ENCODE results near the gene CTSE. TPM values are rescaled to one million over a fixed set of nuclear protein-coding genes. Genes with fewer than 3 reads are reported as not detected.

CTSE gene
- total RNA-seq, 2 donors from 2014 or later: not detected

DNA sequence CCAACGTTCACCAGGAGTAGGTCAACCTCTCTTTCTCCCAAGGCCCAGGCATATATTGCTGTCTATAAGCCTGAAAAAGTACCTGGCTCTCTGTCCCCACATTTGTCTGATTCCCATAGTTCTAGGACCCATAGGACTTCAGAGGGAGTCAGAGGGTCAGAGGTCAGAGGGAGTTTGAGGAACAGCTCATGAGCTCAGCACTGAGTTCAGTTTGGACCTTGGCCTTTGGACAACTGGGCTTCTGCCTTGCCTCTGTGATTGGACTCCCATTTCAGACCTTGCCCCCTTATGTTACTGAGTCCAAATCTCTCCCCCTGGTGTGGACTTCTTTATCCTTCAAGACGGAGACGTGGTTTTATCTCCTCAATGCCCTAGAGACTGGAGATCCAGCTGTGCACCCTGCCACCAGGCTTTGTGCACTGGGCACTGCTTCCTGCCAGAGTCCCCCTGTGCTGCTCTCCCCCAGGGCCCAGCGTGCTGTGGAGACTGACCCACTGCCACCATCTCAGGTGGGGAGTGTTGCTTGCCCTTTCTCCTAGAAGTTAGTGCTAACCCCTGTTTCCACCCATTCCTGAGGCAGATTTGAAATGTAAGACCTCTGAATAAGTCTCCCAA lies 3.2 kb downstream of the CTSE start:
- 96% methylated on average over 4 of the region's 4 CpGs for WGBS
- intact Hi-C loops (cut with DNase I): no loop called here
- DNase-seq (ENCODE audit: low spot score): no peak
- TF ChIP-seq, protein P1, sequence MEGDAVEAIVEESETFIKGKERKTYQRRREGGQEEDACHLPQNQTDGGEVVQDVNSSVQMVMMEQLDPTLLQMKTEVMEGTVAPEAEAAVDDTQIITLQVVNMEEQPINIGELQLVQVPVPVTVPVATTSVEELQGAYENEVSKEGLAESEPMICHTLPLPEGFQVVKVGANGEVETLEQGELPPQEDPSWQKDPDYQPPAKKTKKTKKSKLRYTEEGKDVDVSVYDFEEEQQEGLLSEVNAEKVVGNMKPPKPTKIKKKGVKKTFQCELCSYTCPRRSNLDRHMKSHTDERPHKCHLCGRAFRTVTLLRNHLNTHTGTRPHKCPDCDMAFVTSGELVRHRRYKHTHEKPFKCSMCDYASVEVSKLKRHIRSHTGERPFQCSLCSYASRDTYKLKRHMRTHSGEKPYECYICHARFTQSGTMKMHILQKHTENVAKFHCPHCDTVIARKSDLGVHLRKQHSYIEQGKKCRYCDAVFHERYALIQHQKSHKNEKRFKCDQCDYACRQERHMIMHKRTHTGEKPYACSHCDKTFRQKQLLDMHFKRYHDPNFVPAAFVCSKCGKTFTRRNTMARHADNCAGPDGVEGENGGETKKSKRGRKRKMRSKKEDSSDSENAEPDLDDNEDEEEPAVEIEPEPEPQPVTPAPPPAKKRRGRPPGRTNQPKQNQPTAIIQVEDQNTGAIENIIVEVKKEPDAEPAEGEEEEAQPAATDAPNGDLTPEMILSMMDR (IDR thresholded peaks at IDR 0.05): no peak
- no peak for TF ChIP-seq POLR2A (IDR thresholded peaks at IDR 0.05)
- TF ChIP-seq POLR2AphosphoS5 (IDR thresholded peaks at IDR 0.05): no peak
- Histone ChIP-seq H3K9me3 (no peaks in the 10 kb centered on the region), H3K36me3 (no peaks in the 10 kb centered on the region), H3K4me1 (replicated peaks) (no peaks in the 10 kb centered on the region), H3K27me3 (replicated peaks; ENCODE audit: insufficient read depth) (no peaks in the 10 kb centered on the region), H3K4me3 (no peak overlapping the region), H3K27ac (no peak overlapping the region)

DNA sequence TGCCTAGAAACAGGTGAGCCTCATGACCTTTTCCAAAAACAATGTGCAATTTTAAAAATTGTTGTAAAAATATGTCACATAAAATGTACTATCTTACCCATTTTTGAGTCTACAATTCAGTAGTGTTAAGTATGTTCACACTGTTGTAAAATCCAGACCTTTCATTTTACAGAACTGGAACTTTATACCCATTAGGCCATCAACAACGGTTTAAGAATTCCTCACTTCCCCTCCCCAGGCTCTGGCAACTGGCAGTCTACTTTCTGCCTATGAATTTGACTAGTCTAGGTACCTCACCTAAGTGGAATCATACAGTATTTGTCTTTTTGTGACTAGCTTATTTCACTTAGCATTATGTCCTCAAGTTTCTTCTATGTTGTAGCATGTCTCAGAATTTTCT lies 8.6 kb downstream of the CTSE start:
- Histone ChIP-seq H3K4me3 (no peak overlapping the region), H3K36me3 (no peaks in the 10 kb centered on the region), H3K27ac (no peak overlapping the region), H3K9me3 (no peaks in the 10 kb centered on the region), H3K27me3 (replicated peaks; ENCODE audit: insufficient read depth) (no peaks in the 10 kb centered on the region), H3K4me1 (replicated peaks) (no peaks in the 10 kb centered on the region)
- TF ChIP-seq, protein P1 (IDR thresholded peaks at IDR 0.05): no peak
- WGBS: 72% methylated on average over 1 of the region's 1 CpG
- intact Hi-C loops (cut with DNase I): no loop called here
- no peak for DNase-seq (ENCODE audit: low spot score)

DNA sequence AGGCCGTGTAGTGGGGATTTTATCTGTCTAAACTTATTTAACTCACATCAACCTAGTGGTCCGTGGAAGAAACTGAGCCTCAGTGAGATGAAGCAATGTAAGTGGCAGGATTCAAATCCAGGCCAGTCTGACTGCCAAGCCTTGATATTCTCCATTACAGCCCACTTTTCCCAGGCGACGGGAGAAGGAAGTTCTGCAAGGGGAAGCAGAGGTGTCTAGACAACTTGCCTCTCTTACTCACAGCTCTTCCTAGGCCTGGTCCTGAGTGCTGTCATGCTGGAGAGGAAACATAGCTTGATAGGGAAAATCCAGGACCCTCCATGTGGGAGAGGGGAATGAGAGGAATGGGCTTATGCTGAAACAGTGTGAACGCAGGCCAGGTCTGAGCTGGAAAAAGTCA lies 9.1 kb downstream of the CTSE start:
- no peaks in the 10 kb centered on the region for H3K9me3 ChIP-seq
- no peak overlapping the region for H3K27ac ChIP-seq
- H3K27me3 ChIP-seq (replicated peaks; ENCODE audit: insufficient read depth): no peaks in the 10 kb centered on the region
- TF ChIP-seq POLR2A (IDR thresholded peaks at IDR 0.05) (no peak), POLR2AphosphoS5 (IDR thresholded peaks at IDR 0.05) (no peak)
- TF ChIP-seq, protein P1 (IDR thresholded peaks at IDR 0.05): no peak
- 85% methylated on average over 5 of the region's 5 CpGs for WGBS
- no peaks in the 10 kb centered on the region for H3K36me3 ChIP-seq
- DNase-seq (ENCODE audit: low spot score): no peak
- no peak overlapping the region for H3K4me3 ChIP-seq
- H3K4me1 ChIP-seq (replicated peaks): no peaks in the 10 kb centered on the region
- intact Hi-C loops (cut with DNase I): no loop called here

DNA sequence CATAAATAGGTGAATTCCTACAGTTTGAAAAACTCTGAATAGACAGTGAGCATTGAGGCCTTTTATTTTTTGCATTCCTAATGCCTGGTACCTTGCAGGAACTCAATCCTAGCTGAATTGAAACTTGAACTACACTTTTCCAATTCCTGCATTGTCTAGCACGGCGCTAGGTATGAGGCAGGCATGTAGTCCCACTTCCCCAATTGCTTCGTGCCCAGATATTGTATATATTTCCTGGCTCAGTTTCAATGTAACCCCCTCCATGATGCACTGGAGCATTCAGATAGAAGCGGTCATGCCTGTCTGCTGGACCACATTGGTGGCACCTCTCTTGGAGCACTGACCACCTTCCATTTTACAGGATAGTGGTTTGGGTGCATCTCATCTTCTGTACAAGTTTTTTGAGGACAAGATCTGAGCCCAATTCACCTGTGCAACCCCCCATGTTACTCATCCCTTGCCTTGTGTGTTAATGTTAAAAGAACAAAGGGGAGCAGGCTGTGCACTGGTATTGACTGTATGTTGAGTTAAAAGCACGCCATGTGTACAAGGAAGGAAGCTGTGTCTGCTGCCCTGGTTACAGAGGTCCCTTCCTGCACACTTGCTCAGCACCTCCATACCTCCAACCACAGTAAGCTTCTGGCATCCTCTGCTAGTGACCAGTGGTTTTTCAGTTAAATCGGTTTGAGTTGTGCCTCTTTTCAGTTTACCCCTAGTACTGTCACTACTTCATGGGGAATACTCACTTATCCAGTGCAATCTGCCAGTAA lies 10.5 kb downstream of the CTSE start:
- H3K4me1 ChIP-seq (replicated peaks): no peaks in the 10 kb centered on the region
- H3K27me3 ChIP-seq (replicated peaks; ENCODE audit: insufficient read depth): no peaks in the 10 kb centered on the region
- no peak overlapping the region for H3K4me3 ChIP-seq
- intact Hi-C loops (cut with DNase I): no loop called here
- H3K36me3 ChIP-seq: no peaks in the 10 kb centered on the region
- H3K27ac ChIP-seq: no peak overlapping the region
- 86% methylated on average over 6 of the region's 6 CpGs for WGBS
- DNase-seq (ENCODE audit: low spot score): no peak
- no peaks in the 10 kb centered on the region for H3K9me3 ChIP-seq
- TF ChIP-seq, protein P1 (IDR thresholded peaks at IDR 0.05): no peak
- TF ChIP-seq POLR2A (IDR thresholded peaks at IDR 0.05): no peak
- no peak for TF ChIP-seq POLR2AphosphoS5 (IDR thresholded peaks at IDR 0.05)

All from prostate gland (tissue), 2 donors.